Activated CD8-positive, alpha-beta memory T cell treated with anti-CD3 and anti-CD28 coated beads, Interleukin-2, amount 50 U/mL, for 1 hour (primary cell): ENCODE measurements around the gene TMEM14C.
"Not testable (repeated sequence)": the region's sequence is repeated elsewhere in the genome, so short reads cannot be mapped to it uniquely, and the experiment has no call there.

Source experiments
- DNase-seq: peaks from one replicate; pipeline ENCODE4 v3.0.0-alpha.2; 2020; ENCODE audit errors: extremely low read depth

TMEM14C gene

GRCh38 chr6:10720960-10721849, 1.7 kb upstream of the TMEM14C start:
- DNase-seq = not testable (repeated sequence)

GRCh38 chr6:10721850-10722569, 860 bp upstream of the TMEM14C start:
- DNase-seq = no peak

- no peak for DNase-seq
Measured at GRCh38 chr6:10722570-10722819, 375 bp upstream of the TMEM14C start.

GRCh38 chr6:10723567-10723881, 654 bp downstream of the TMEM14C start:
- DNase-seq = no peak

- DNase-seq = no peak
Measured at GRCh38 chr6:10725044-10725443, 2.2 kb downstream of the TMEM14C start.

GRCh38 chr6:10725716-10726115, 2.8 kb downstream of the TMEM14C start:
- no peak for DNase-seq

GRCh38 chr6:10730254-10730653, 7.4 kb downstream of the TMEM14C start:
- no peak for DNase-seq

- no peak for DNase-seq
Measured at GRCh38 chr6:10733151-10733715, 10.4 kb downstream of the TMEM14C start.

GRCh38 chr6:10733863-10734262, 11.0 kb downstream of the TMEM14C start:
- no peak for DNase-seq

GRCh38 chr6:10736731-10737130, 13.9 kb downstream of the TMEM14C start:
- no peak for DNase-seq

GRCh38 chr6:10740061-10740460, 17.2 kb downstream of the TMEM14C start:
- no peak for DNase-seq

GRCh38 chr6:10741643-10742042, 18.8 kb downstream of the TMEM14C start:
- not testable (repeated sequence) for DNase-seq

GRCh38 chr6:10742251-10742650, 19.4 kb downstream of the TMEM14C start:
- no peak for DNase-seq

GRCh38 chr6:10743515-10743914, 20.6 kb downstream of the TMEM14C start:
- DNase-seq = no peak

- DNase-seq = no peak
Measured at GRCh38 chr6:10745116-10745515, 22.2 kb downstream of the TMEM14C start.

- no peak for DNase-seq
Measured at GRCh38 chr6:10746915-10747250, 24.0 kb downstream of the TMEM14C start.

GRCh38 chr6:10747251-10747972, 24.5 kb downstream of the TMEM14C start, which contains the start of gene TMEM14B:
Gene TMEM14B (plus strand): TSS chr6:10747805. CDS start chr6:10749246, 1,441 bp downstream.
- peak; percentile 95 for DNase-seq

GRCh38 chr6:10749734-10750133, 26.9 kb downstream of the TMEM14C start:
- no peak for DNase-seq

GRCh38 chr6:10750568-10750967, 27.7 kb downstream of the TMEM14C start:
- not testable (repeated sequence) for DNase-seq

GRCh38 chr6:10751757-10752156, 28.9 kb downstream of the TMEM14C start:
- not testable (repeated sequence) for DNase-seq

GRCh38 chr6:10756085-10756484, 33.2 kb downstream of the TMEM14C start:
- DNase-seq = no peak

GRCh38 chr6:10759312-10759839, 36.5 kb downstream of the TMEM14C start:
- no peak for DNase-seq
